ENCODE results near the gene XKRX.

DNA sequence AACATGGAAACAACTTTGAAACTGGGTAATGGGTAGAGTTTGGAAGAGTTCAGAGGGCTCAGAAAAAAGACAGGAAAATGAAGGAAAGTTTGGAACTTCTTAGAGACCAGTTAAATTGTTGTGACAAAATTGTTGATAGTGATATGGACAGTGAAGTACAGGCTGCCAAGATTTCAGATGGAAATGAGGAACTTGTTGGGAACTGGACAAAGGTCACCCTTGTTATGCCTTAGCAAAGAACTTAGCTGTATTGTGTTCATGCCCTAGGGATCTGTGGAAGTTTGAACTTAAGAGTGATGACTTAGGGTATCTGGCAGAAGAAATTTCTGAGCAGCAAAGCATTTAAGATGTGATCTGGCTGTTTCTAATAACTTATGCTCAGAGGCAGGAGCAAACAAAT lies 35.6 kb upstream of the XKRX start:
- TF ChIP-seq POLR2A (IDR thresholded peaks at IDR 0.05), result no peak
- TF ChIP-seq, protein P1, sequence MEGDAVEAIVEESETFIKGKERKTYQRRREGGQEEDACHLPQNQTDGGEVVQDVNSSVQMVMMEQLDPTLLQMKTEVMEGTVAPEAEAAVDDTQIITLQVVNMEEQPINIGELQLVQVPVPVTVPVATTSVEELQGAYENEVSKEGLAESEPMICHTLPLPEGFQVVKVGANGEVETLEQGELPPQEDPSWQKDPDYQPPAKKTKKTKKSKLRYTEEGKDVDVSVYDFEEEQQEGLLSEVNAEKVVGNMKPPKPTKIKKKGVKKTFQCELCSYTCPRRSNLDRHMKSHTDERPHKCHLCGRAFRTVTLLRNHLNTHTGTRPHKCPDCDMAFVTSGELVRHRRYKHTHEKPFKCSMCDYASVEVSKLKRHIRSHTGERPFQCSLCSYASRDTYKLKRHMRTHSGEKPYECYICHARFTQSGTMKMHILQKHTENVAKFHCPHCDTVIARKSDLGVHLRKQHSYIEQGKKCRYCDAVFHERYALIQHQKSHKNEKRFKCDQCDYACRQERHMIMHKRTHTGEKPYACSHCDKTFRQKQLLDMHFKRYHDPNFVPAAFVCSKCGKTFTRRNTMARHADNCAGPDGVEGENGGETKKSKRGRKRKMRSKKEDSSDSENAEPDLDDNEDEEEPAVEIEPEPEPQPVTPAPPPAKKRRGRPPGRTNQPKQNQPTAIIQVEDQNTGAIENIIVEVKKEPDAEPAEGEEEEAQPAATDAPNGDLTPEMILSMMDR (IDR thresholded peaks at IDR 0.05), result no peak
